Measurements from ENCODE around the gene SPEF1.
"Not testable (repeated sequence)": the region's sequence is repeated elsewhere in the genome, so short reads cannot be mapped to it uniquely, and the experiment has no call there.

- not testable (repeated sequence) for TF ChIP-seq CTCF (conservative IDR thresholded peaks at IDR 0.05); ZFX (IDR thresholded peaks at IDR 0.05)
Observed at GRCh38 chr20:3829891-3830290, 48.6 kb upstream of the SPEF1 start.
